ENCODE measurements around the gene ZNF839.
"Not testable (repeated sequence)": the region's sequence is repeated elsewhere in the genome, so short reads cannot be mapped to it uniquely, and the experiment has no call there.

Gene ZNF839

GRCh38 chr14:102341566-102341965 is 22.0 kb downstream of the ZNF839 start:
- DNase-seq (ENCODE audit: low spot score) = no peak

- no peak for DNase-seq (ENCODE audit: low spot score)
Measured at GRCh38 chr14:102342238-102342637, 22.7 kb downstream of the ZNF839 start.

GRCh38 chr14:102344084-102344483 is 24.5 kb downstream of the ZNF839 start:
- no peak for DNase-seq (ENCODE audit: low spot score)

DNA sequence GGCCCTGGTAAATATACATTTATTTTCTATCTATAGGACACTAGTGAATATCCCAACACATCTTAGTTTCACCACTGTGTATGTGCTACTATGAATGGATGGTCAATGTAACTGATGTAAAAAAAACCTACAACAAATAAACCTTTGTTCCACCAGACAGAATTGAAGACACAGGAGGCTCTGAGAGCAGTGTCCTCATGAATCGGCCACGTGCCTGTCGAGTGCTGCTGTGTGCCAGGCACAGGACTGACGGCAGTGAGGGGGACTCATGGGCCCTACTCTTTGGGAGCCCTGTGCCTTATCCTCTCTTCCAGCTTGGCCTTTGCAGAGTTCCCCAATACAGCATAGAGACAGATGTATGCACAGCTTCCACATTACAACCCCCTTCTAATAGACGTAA is 24.9 kb downstream of the ZNF839 start:
- DNase-seq (ENCODE audit: low spot score) = no peak

DNA sequence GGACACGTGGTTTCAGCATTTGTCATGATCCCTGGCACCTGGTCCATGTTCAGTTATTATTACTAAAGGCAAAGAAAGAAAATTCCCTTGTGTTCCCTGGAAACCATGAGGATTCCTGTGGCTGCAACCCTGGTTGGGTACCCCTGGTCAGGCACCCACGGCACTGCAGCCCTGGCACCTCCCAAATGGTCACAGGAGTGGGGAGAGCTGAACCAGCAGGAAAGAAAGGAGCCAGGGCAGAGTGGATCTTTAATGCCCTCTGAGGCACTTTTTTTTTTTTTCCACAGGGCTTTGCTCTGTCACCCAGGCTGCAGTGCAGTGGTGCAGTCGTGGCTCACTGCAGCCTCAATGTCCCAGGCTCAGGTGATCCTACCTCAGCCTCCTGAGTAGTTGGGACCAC is 25.7 kb downstream of the ZNF839 start:
- DNase-seq (ENCODE audit: low spot score) = no peak

DNA sequence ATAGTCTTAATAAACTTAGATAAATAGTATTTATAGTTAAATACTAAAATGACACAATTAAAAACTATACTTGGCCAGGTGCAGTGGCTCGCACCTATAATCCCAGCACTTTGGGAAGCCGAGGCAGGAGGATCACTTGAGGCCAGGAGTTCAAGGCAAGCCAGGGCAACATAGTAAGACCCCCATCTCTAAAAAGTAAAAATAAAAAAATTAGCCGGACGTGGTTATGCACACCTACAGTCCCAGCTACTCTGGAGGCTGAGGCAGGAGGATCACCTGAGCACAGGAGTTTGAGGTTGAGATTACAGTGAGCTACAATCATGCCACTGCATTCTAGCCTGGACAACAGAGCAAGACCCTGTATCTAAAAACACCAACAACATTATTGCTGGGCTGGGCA is 27.1 kb downstream of the ZNF839 start:
- DNase-seq (ENCODE audit: low spot score) = no peak

DNA sequence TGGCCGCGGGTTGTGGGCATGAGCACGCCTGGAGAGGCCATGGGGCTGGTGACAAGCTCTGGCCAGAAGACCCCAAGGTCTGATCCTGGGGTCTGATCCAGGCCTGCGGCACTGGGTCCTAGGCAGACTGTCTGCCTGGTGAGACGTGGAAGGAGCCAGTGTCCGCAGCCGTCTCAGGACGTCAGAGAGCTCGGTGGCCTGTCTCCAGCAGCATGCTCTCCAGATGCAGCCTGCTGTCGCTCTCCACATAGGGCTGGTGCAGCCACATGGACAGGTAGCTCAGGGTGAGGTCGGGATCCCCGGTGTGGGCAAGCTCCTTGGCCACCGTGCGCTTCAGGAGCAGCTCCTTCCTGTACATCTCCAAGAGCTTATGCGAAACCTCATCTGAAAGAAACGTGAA is 28.8 kb downstream of the ZNF839 start:
- DNase-seq (ENCODE audit: low spot score) = no peak

GRCh38 chr14:102351023-102351422 is 31.5 kb downstream of the ZNF839 start:
- no peak for DNase-seq (ENCODE audit: low spot score)

DNA sequence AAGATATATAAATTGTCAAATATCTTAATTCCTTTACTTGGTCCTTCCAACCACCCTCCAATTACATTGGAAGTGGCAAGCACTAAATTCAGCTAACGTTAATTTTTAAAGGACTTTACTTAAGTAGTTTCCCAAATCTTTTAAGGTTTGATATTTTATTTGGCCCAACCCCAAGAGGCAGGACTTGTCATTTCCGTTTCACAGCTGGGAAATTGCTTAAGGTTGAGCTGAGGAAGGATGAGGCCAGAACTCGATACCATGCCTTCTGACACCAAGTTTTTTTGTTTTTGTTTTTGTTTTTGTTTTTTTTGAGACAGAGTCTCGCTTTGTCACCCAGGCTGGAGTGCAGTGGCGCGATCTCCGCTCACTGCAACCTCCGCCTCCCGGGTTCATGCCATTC is 32.0 kb downstream of the ZNF839 start:
- not testable (repeated sequence) for DNase-seq (ENCODE audit: low spot score)

GRCh38 chr14:102352213-102352612 is 32.7 kb downstream of the ZNF839 start:
- DNase-seq (ENCODE audit: low spot score) = no peak

DNA sequence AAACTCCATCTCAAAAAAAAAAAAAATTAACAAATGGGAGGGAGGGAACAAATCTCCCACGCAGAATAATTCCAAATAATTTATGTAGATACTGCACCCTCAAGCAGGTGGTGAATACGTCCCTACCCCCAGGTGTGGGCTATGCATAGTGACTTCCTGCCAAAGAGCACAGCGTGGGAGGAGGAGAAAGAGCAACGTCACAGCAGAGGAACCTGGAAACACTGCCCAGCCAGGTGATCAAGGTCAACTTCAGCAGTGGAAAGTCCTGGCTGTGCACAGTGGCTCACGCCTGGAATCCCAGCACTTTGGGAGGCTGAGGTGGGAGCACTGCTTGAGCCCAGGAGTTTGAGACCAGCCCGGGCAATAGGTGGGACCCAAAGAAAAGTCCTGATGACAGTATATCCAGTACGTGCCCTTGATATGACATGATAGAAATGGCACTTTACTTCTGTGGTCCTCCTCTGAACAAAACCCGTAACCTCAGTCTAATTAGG is 33.6 kb downstream of the ZNF839 start:
- DNase-seq (ENCODE audit: low spot score) = no peak

DNA sequence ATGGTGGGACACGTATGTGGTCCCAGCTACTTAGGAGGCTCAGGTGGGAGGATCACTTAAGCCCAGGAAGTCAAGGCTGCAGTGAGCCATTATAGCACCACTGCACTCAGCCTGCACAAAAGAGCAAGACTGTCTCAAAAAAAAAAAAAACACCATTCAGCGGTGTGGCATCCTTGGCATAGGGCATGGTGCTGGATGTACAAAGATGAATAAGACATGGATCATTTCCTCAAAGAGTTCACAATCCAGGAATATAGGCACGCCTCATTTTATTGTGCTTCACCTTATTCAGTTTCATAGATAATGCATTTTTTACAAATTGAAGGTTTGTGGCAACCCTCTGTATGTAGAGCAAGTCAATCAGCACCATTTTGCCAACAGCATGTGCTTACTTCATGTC is 36.7 kb downstream of the ZNF839 start:
- DNase-seq (ENCODE audit: low spot score) = no peak

GRCh38 chr14:102359341-102359740 is 39.8 kb downstream of the ZNF839 start:
- DNase-seq (ENCODE audit: low spot score) = no peak

- DNase-seq (ENCODE audit: low spot score) = no peak
Measured at GRCh38 chr14:102360388-102360787, 40.8 kb downstream of the ZNF839 start.

- no peak for DNase-seq (ENCODE audit: low spot score)
Measured at GRCh38 chr14:102362084-102362483, 42.5 kb downstream of the ZNF839 start.

DNA sequence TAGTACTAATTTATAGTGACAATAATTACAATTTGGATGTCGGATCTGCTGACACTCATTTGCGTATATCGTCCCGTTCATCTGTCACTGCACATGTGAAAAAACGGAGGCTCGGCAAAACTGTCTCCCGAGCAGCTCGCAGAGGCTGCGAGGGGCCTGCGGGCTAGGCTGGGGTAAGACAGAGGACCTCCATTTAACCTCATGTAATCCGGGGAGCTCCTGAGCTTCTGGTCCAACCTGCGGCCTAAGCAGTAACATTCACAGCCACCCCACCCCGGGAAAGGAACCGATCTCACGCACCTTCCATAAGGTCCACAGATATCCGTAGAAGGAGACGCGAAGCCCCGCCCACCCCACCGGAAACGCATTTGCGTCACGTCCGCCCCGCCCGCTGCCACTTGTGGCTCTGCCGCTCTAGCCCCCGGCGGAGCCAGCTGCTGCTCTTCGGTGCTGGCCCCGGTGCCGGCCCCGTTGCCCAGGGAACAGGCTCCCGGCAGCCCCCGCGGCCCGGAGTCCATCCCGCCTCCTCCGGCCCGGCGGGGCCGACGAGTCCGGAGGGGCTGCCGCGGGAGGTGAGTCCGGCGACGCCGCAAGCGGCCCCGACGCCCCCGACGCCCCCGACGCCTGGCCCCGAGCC is 43.1 kb downstream of the ZNF839 start, which contains the start of the genes CINP and TECPR2:
Gene CINP, minus strand, starts transcription at position 346 of the 637 bp plus-strand sequence. Its CDS starts 39 bp downstream, at position 307.
Gene TECPR2, plus strand, starts transcription at position 397 of the 637 bp plus-strand sequence. CDS start 13,781 bp downstream, outside the sequence.
- DNase-seq (ENCODE audit: low spot score) = peak; percentile 81

DNA sequence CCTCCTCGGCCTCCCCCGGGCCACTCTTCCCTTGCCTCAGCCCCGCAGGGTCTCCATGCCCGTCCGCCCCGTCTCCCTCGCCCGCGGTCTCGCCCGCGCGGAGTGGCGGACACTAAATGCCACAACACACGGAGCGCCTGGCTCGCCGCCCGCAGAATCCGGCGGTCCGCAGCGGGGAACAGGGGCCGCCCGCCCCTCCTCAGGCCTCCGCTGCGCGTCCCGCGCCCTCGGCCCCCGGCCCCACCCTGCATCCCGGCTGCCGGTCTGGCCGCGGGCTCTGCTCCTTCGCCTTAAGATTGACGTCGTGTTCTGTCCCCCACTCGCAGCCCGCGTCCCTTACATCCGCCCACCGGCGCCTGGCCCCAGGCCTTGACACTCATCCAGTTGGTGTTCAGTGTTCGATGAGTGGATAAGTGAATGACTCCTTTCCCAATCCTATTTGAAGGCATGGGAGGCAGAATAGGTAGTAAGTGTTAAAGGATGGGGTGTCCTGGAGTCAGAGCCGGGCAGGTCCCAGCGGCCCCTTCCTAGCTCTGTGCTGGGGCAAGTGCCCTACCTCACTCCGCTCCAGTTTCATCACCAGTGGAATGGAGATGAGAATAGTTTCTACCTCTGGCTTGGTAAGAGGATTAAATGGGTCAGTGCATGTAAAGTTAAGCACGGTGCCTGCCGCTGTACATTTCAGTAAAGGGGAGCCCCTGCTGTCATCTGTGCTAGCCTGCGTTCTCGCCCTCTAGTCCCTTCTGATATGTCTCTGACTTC is 43.8 kb downstream of the ZNF839 start:
- peak; percentile 5 for DNase-seq (ENCODE audit: low spot score)

GRCh38 chr14:102370305-102370809 is 50.8 kb downstream of the ZNF839 start:
- no peak for DNase-seq (ENCODE audit: low spot score)

- DNase-seq (ENCODE audit: low spot score) = no peak
Measured at GRCh38 chr14:102371361-102371760, 51.8 kb downstream of the ZNF839 start.

GRCh38 chr14:102373110-102373509 is 53.6 kb downstream of the ZNF839 start:
- DNase-seq (ENCODE audit: low spot score) = no peak

- no peak for DNase-seq (ENCODE audit: low spot score)
Measured at GRCh38 chr14:102374264-102374663, 54.7 kb downstream of the ZNF839 start.

DNA sequence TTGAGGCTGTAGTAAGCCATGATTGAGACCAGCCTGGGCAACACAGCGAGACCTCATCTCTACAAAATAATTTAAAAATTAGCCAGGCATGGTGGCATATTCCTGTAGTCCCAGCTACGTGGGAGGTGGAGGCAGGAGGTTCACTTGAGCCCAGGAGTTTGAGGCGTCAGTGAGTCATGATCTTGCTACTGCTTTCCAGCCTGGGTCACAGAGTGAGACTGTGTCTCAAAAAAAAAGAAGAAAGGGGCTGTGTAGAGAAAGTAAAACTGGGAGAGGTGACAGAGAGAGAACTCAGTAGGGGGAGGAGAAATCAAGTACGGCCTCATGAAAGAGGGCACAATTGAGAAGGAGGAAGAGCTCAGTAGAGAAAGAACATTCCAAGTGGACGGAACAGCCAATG is 55.6 kb downstream of the ZNF839 start:
- no peak for DNase-seq (ENCODE audit: low spot score)

- no peak for DNase-seq (ENCODE audit: low spot score)
Measured at GRCh38 chr14:102377696-102378095, 58.1 kb downstream of the ZNF839 start.

Measured in SK-N-DZ (cell line).